Activated T-helper 2 cell treated with anti-CD3 and anti-CD28 coated beads, Interferon-gamma antibody, Interleukin-2, Interleukin-4, amounts not matched to agents 10 μg/mL and 5 μg/mL and 100 μg/mL, durations not matched to agents 14 hours and 24 hours and 36 hours (primary cell): ENCODE results near the gene MYBPC1. TPM values are rescaled to one million over a fixed set of nuclear protein-coding genes. Genes with fewer than 3 reads are reported as not detected.
"Not testable (repeated sequence)": the region's sequence is repeated elsewhere in the genome, so short reads cannot be mapped to it uniquely, and the experiment has no call there.

Source experiments
- DNase-seq: peaks from one replicate; pipeline ENCODE4 v3.0.0; 2021; ENCODE audit warnings: low spot score
- H3K27ac Mint-ChIP-seq: one replicate; pipeline ENCODE4 v1.8.0; 2021; ENCODE audit warnings: mixed read lengths
- H3K27me3 Mint-ChIP-seq: one replicate; pipeline ENCODE4 v1.8.0; 2021; ENCODE audit warnings: low read depth, mixed read lengths
- H3K36me3 Mint-ChIP-seq: one replicate; pipeline ENCODE4 v1.8.0; 2021; ENCODE audit warnings: low read depth, mixed read lengths
- H3K4me1 Mint-ChIP-seq: one replicate; pipeline ENCODE4 v1.8.0; 2021; ENCODE audit warnings: low read depth, mixed read lengths
- H3K4me3 Mint-ChIP-seq: one replicate; pipeline ENCODE4 v1.8.0; 2021; ENCODE audit warnings: low read depth, mild to moderate bottlenecking, moderate library complexity, mixed read lengths
- H3K9me3 Mint-ChIP-seq: one replicate; pipeline ENCODE4 v1.8.0; 2021; ENCODE audit warnings: mixed read lengths
- intact Hi-C: fragments of 100-400 bp; cut with micrococcal nuclease; formaldehyde crosslinking; loops from one replicate; pipeline ENCODE4 v1.15.1; 2023
- total RNA-seq: library from RNA; stranded (reverse); gene quantifications from 2 replicates; pipeline ENCODE4 v1.2.3, GENCODE V29; 2022

Gene MYBPC1
- total RNA-seq: not detected in 2 replicates

- Mint-ChIP-seq H3K4me1 (no peaks in the 10 kb centered on the region), H3K27me3 (peaks cover 5% of the 10 kb centered on the region), H3K36me3 (no peaks in the 10 kb centered on the region), H3K27ac (no peak within 1 kb of the TSS), H3K4me3 (no peak within 1 kb of the TSS), H3K9me3 (no peaks in the 10 kb centered on the region)
- intact Hi-C loops: no loop called here
- no peak for DNase-seq
These were observed at the start of gene MYBPC1 for GRCh38 chr12:101594700-101595099. MYBPC1 (plus strand) TSS chr12:101594971; CDS start chr12:101595071, 100 bp downstream.

- H3K27ac Mint-ChIP-seq: no peak overlapping the region
- H3K9me3 Mint-ChIP-seq: no peaks in the 10 kb centered on the region
- no peak for DNase-seq
- H3K4me1 Mint-ChIP-seq: no peaks in the 10 kb centered on the region
- no peaks in the 10 kb centered on the region for H3K36me3 Mint-ChIP-seq
- H3K4me3 Mint-ChIP-seq: no peak overlapping the region
- H3K27me3 Mint-ChIP-seq: no peaks in the 10 kb centered on the region
- intact Hi-C loops: no loop called here
These were observed 43.2 kb upstream of the MYBPC1 start for GRCh38 chr12:101551362-101552114.

- Mint-ChIP-seq H3K27ac (no peak overlapping the region), H3K9me3 (no peaks in the 10 kb centered on the region), H3K4me3 (no peak overlapping the region), H3K27me3 (no peaks in the 10 kb centered on the region), H3K36me3 (no peaks in the 10 kb centered on the region), H3K4me1 (no peaks in the 10 kb centered on the region)
- intact Hi-C loops: no loop called here
- no peak for DNase-seq
These were observed 42.5 kb upstream of the MYBPC1 start for GRCh38 chr12:101552277-101552676.

GRCh38 chr12:101557094-101557493 is 37.7 kb upstream of the MYBPC1 start:
- Mint-ChIP-seq H3K9me3 (no peaks in the 10 kb centered on the region), H3K27me3 (no peaks in the 10 kb centered on the region), H3K36me3 (no peaks in the 10 kb centered on the region), H3K4me3 (no peak overlapping the region), H3K4me1 (no peaks in the 10 kb centered on the region), H3K27ac (no peak overlapping the region)
- no peak for DNase-seq
- intact Hi-C loops: no loop called here

GRCh38 chr12:101558726-101559125 is 36.0 kb upstream of the MYBPC1 start:
- H3K27ac Mint-ChIP-seq, H3K4me3 Mint-ChIP-seq, H3K9me3 Mint-ChIP-seq, H3K36me3 Mint-ChIP-seq, intact Hi-C loops, H3K27me3 Mint-ChIP-seq, DNase-seq, H3K4me1 Mint-ChIP-seq: not testable (repeated sequence)

GRCh38 chr12:101563212-101563611 is 31.6 kb upstream of the MYBPC1 start:
- DNase-seq: no peak
- no peak overlapping the region for H3K27ac Mint-ChIP-seq
- H3K4me1 Mint-ChIP-seq: peaks cover 3% of the 10 kb centered on the region
- no peaks in the 10 kb centered on the region for H3K27me3 Mint-ChIP-seq
- no peaks in the 10 kb centered on the region for H3K9me3 Mint-ChIP-seq
- intact Hi-C loops: no loop called here
- no peaks in the 10 kb centered on the region for H3K36me3 Mint-ChIP-seq
- no peak overlapping the region for H3K4me3 Mint-ChIP-seq

GRCh38 chr12:101564912-101565311 is 29.9 kb upstream of the MYBPC1 start:
- H3K9me3 Mint-ChIP-seq: no peaks in the 10 kb centered on the region
- no peaks in the 10 kb centered on the region for H3K27me3 Mint-ChIP-seq
- no peaks in the 10 kb centered on the region for H3K36me3 Mint-ChIP-seq
- intact Hi-C loops: no loop called here
- no peak overlapping the region for H3K4me3 Mint-ChIP-seq
- DNase-seq: no peak
- no peak overlapping the region for H3K27ac Mint-ChIP-seq
- peaks cover 3% of the 10 kb centered on the region for H3K4me1 Mint-ChIP-seq

GRCh38 chr12:101566318-101566717 is 28.5 kb upstream of the MYBPC1 start:
- intact Hi-C loops: no loop called here
- peaks cover 3% of the 10 kb centered on the region for H3K4me1 Mint-ChIP-seq
- no peaks in the 10 kb centered on the region for H3K27me3 Mint-ChIP-seq
- H3K36me3 Mint-ChIP-seq: no peaks in the 10 kb centered on the region
- DNase-seq: no peak
- no peak overlapping the region for H3K4me3 Mint-ChIP-seq
- no peaks in the 10 kb centered on the region for H3K9me3 Mint-ChIP-seq
- no peak overlapping the region for H3K27ac Mint-ChIP-seq

GRCh38 chr12:101567918-101568317 is 26.9 kb upstream of the MYBPC1 start:
- Mint-ChIP-seq H3K27ac (no peak overlapping the region), H3K9me3 (no peaks in the 10 kb centered on the region), H3K27me3 (peaks cover 4% of the 10 kb centered on the region), H3K4me1 (peaks cover 3% of the 10 kb centered on the region), H3K36me3 (no peaks in the 10 kb centered on the region), H3K4me3 (no peak overlapping the region)
- no peak for DNase-seq
- intact Hi-C loops: no loop called here

- H3K4me3 Mint-ChIP-seq: no peak overlapping the region
- no peaks in the 10 kb centered on the region for H3K9me3 Mint-ChIP-seq
- H3K27ac Mint-ChIP-seq: no peak overlapping the region
- intact Hi-C loops: no loop called here
- no peak for DNase-seq
- H3K36me3 Mint-ChIP-seq: no peaks in the 10 kb centered on the region
- H3K4me1 Mint-ChIP-seq: peaks cover 3% of the 10 kb centered on the region
- H3K27me3 Mint-ChIP-seq: peaks cover 4% of the 10 kb centered on the region
These were observed 24.7 kb upstream of the MYBPC1 start for GRCh38 chr12:101570047-101570446.

- no peaks in the 10 kb centered on the region for H3K9me3 Mint-ChIP-seq
- H3K36me3 Mint-ChIP-seq: no peaks in the 10 kb centered on the region
- peaks cover 2% of the 10 kb centered on the region for H3K4me1 Mint-ChIP-seq
- H3K27ac Mint-ChIP-seq: no peak overlapping the region
- intact Hi-C loops: no loop called here
- peaks cover 4% of the 10 kb centered on the region for H3K27me3 Mint-ChIP-seq
- DNase-seq: no peak
- no peak overlapping the region for H3K4me3 Mint-ChIP-seq
These were observed 23.7 kb upstream of the MYBPC1 start for GRCh38 chr12:101571105-101571504.

GRCh38 chr12:101573743-101574142 is 21.0 kb upstream of the MYBPC1 start:
- no peak overlapping the region for H3K27ac Mint-ChIP-seq
- peaks cover 4% of the 10 kb centered on the region for H3K27me3 Mint-ChIP-seq
- no peaks in the 10 kb centered on the region for H3K9me3 Mint-ChIP-seq
- no peak for DNase-seq
- H3K4me3 Mint-ChIP-seq: no peak overlapping the region
- no peaks in the 10 kb centered on the region for H3K36me3 Mint-ChIP-seq
- no peaks in the 10 kb centered on the region for H3K4me1 Mint-ChIP-seq
- intact Hi-C loops: no loop called here

GRCh38 chr12:101578417-101578816 is 16.4 kb upstream of the MYBPC1 start:
- H3K4me3 Mint-ChIP-seq: no peak overlapping the region
- no peaks in the 10 kb centered on the region for H3K36me3 Mint-ChIP-seq

GRCh38 chr12:101581190-101581589 is 13.6 kb upstream of the MYBPC1 start:
- Mint-ChIP-seq H3K4me3 (no peak overlapping the region), H3K27ac (no peak overlapping the region), H3K27me3 (peaks cover 6% of the 10 kb centered on the region), H3K9me3 (no peaks in the 10 kb centered on the region), H3K4me1 (no peaks in the 10 kb centered on the region), H3K36me3 (no peaks in the 10 kb centered on the region)
- intact Hi-C loops: no loop called here
- DNase-seq: no peak

More at GRCh38 chr12:101578417-101578816, 16.4 kb upstream of the MYBPC1 start:
- H3K27me3 Mint-ChIP-seq: peaks cover 6% of the 10 kb centered on the region
- no peak for DNase-seq
- intact Hi-C loops: no loop called here
- H3K27ac Mint-ChIP-seq: no peak overlapping the region
- no peaks in the 10 kb centered on the region for H3K9me3 Mint-ChIP-seq
- no peaks in the 10 kb centered on the region for H3K4me1 Mint-ChIP-seq
